Activated CD4-positive, CD25-positive, alpha-beta regulatory T cell treated with anti-CD3 and anti-CD28 coated beads, Interleukin-2, amount 50 U/mL, for 16 hours (primary cell): Measurements from ENCODE around the gene ANAPC13.

Experiments
- DNase-seq: peaks from one replicate; pipeline ENCODE4 v3.0.0-alpha.2; 2020; ENCODE audit warnings: low read depth, low spot score

Gene ANAPC13

GRCh38 chr3:134483195-134483900 lies 2.4 kb downstream of the ANAPC13 start:
- DNase-seq, result no peak

GRCh38 chr3:134482622-134483021 lies 3.2 kb downstream of the ANAPC13 start:
- DNase-seq, result no peak

- no peak for DNase-seq
Observed at GRCh38 chr3:134481166-134481565, 4.6 kb downstream of the ANAPC13 start.

GRCh38 chr3:134480546-134480945 lies 5.2 kb downstream of the ANAPC13 start:
- DNase-seq, result no peak

GRCh38 chr3:134477938-134478337 lies 7.8 kb downstream of the ANAPC13 start:
- DNase-seq, result no peak

- DNase-seq, result no peak
Observed at GRCh38 chr3:134477002-134477401, 8.8 kb downstream of the ANAPC13 start.

GRCh38 chr3:134476306-134476705 lies 9.5 kb downstream of the ANAPC13 start:
- no peak for DNase-seq

- no peak for DNase-seq
Observed at GRCh38 chr3:134474956-134475355, 10.8 kb downstream of the ANAPC13 start.

GRCh38 chr3:134473868-134474546 lies 11.8 kb downstream of the ANAPC13 start:
- peak; percentile 75 for DNase-seq

GRCh38 chr3:134472831-134473230 lies 13.0 kb downstream of the ANAPC13 start:
- DNase-seq, result no peak

- no peak for DNase-seq
Observed at GRCh38 chr3:134471521-134472193, 14.1 kb downstream of the ANAPC13 start.

GRCh38 chr3:134468519-134468918 lies 17.3 kb downstream of the ANAPC13 start:
- no peak for DNase-seq

- DNase-seq, result no peak
Observed at GRCh38 chr3:134466331-134466730, 19.5 kb downstream of the ANAPC13 start.

- no peak for DNase-seq
Observed at GRCh38 chr3:134464689-134465365, 21.0 kb downstream of the ANAPC13 start.

- DNase-seq, result no peak
Observed at GRCh38 chr3:134464064-134464688, 21.6 kb downstream of the ANAPC13 start.

- no peak for DNase-seq
Observed at GRCh38 chr3:134463676-134464063, 22.1 kb downstream of the ANAPC13 start.

- DNase-seq, result no peak
Observed at GRCh38 chr3:134462331-134462941, 23.3 kb downstream of the ANAPC13 start.

GRCh38 chr3:134460965-134461364 lies 24.8 kb downstream of the ANAPC13 start:
- DNase-seq, result no peak

- DNase-seq, result no peak
Observed at GRCh38 chr3:134459562-134459961, 26.2 kb downstream of the ANAPC13 start.

GRCh38 chr3:134458406-134458945 lies 27.3 kb downstream of the ANAPC13 start:
- no peak for DNase-seq
